Fibroblast of skin of right biceps (primary cell): Measurements from ENCODE around the gene TMEM164.

Experiments used
- DNase-seq: peaks from one replicate; pipeline ENCODE4 v3.0.0-alpha.2; 2013

Gene TMEM164

GRCh38 chrX:110215411-110215810 is 212.5 kb downstream of the TMEM164 start:
- peak; percentile 11 for DNase-seq

GRCh38 chrX:110216027-110216426 is 213.1 kb downstream of the TMEM164 start:
- no peak for DNase-seq

GRCh38 chrX:110218591-110218990 is 215.7 kb downstream of the TMEM164 start:
- peak; percentile 82 for DNase-seq

GRCh38 chrX:110219920-110220319 is 217.0 kb downstream of the TMEM164 start:
- peak; percentile 67 for DNase-seq

GRCh38 chrX:110222497-110223257 is 219.8 kb downstream of the TMEM164 start:
- no peak for DNase-seq

- DNase-seq = no peak
These were observed 222.2 kb downstream of the TMEM164 start for GRCh38 chrX:110224926-110225617.

- peak; percentile 24 for DNase-seq
These were observed 224.0 kb downstream of the TMEM164 start for GRCh38 chrX:110226931-110227330.
